H9 (cell line): ENCODE data around the gene C1orf116. TPM values are rescaled to one million over a fixed set of nuclear protein-coding genes. Genes with fewer than 3 reads are reported as not detected.

Experiments
- DNase-seq: peaks from one replicate; pipeline ENCODE4 v3.0.0-alpha.2; 2017
- H2AFZ ChIP-seq: one replicate; pipeline ENCODE4 v1.6.1; 2013; ENCODE audit warnings: mild to moderate bottlenecking, low read length, control low read depth, moderate library complexity
- H2AK5ac ChIP-seq: 2 replicates; pipeline ENCODE4 v1.6.1; 2013; ENCODE audit warnings: low read length, control low read depth, mixed read lengths; ENCODE audit not compliant: insufficient read length
- H2BK120ac ChIP-seq: one replicate; pipeline ENCODE4 v1.6.1; 2013; ENCODE audit warnings: low read depth, mild to moderate bottlenecking, low read length, control low read depth, inconsistent platforms; ENCODE audit not compliant: poor library complexity, severe bottlenecking
- H2BK12ac ChIP-seq: 2 replicates; pipeline ENCODE4 v1.6.1; 2013; ENCODE audit warnings: low read length, control low read depth, mixed read lengths, low read depth; ENCODE audit not compliant: insufficient read length
- H2BK15ac ChIP-seq: 2 replicates; pipeline ENCODE4 v1.6.1; 2013; ENCODE audit warnings: low read depth, low read length, control low read depth
- H2BK20ac ChIP-seq: one replicate; pipeline ENCODE4 v1.6.1; 2013; ENCODE audit warnings: low read depth, mild to moderate bottlenecking, low read length, control low read depth, inconsistent platforms; ENCODE audit not compliant: poor library complexity, severe bottlenecking
- H2BK5ac ChIP-seq: 2 replicates; pipeline ENCODE4 v1.6.1; 2013; ENCODE audit warnings: low read length, control low read depth, mixed read lengths; ENCODE audit not compliant: insufficient read length
- H3K14ac ChIP-seq: 2 replicates; pipeline ENCODE4 v1.6.1; 2013; ENCODE audit warnings: low read length, control low read depth; ENCODE audit not compliant: insufficient read depth
- H3K18ac ChIP-seq: 2 replicates; pipeline ENCODE4 v1.6.1; 2013; ENCODE audit warnings: low read depth, mild to moderate bottlenecking, mixed read lengths, low read length, control low read depth; ENCODE audit not compliant: insufficient read length
- H3K23ac ChIP-seq: 2 replicates; pipeline ENCODE4 v1.6.1; 2013; ENCODE audit warnings: low read length, control low read depth, mixed read lengths, low read depth; ENCODE audit not compliant: insufficient read length
- H3K23me2 ChIP-seq: 2 replicates; pipeline ENCODE4 v1.6.1; 2013; ENCODE audit warnings: low read depth, mild to moderate bottlenecking, mixed read lengths, low read length, control low read depth; ENCODE audit not compliant: insufficient read length, poor library complexity, severe bottlenecking
- H3K27ac ChIP-seq: 2 replicates; pipeline ENCODE4 v1.5.1; 2013; ENCODE audit warnings: low read length, control low read depth, mixed read lengths, low read depth; ENCODE audit not compliant: insufficient read length
- H3K27me3 ChIP-seq: 2 replicates; pipeline ENCODE4 v1.6.1; 2013; ENCODE audit warnings: low read length, control low read depth, inconsistent platforms; ENCODE audit not compliant: insufficient read depth
- H3K4ac ChIP-seq: 2 replicates; pipeline ENCODE4 v1.6.1; 2013; ENCODE audit warnings: low read depth, mild to moderate bottlenecking, control low read depth, inconsistent platforms, low read length, moderate library complexity
- H3K4me1 ChIP-seq: 2 replicates; pipeline ENCODE4 v1.6.1; 2013; ENCODE audit warnings: low read length, control low read depth, inconsistent platforms; ENCODE audit not compliant: insufficient read depth
- H3K4me2 ChIP-seq: 2 replicates; pipeline ENCODE4 v1.6.1; 2013; ENCODE audit warnings: low read length, control low read depth, mixed read lengths; ENCODE audit not compliant: insufficient read length, insufficient read depth
- H3K56ac ChIP-seq: 2 replicates; pipeline ENCODE4 v1.6.1; 2013; ENCODE audit warnings: low read depth, mild to moderate bottlenecking, mixed read lengths, low read length, control low read depth; ENCODE audit not compliant: insufficient read length
- H3K79me1 ChIP-seq: 2 replicates; pipeline ENCODE4 v1.6.1; 2013; ENCODE audit warnings: low read depth, mild to moderate bottlenecking, moderate library complexity, low read length, control low read depth, inconsistent platforms; ENCODE audit not compliant: insufficient read depth, poor library complexity, severe bottlenecking
- H3K79me2 ChIP-seq: 2 replicates; pipeline ENCODE4 v1.6.1; 2013; ENCODE audit warnings: low read length, control low read depth, inconsistent platforms; ENCODE audit not compliant: insufficient read depth
- H3K9ac ChIP-seq: 2 replicates; pipeline ENCODE4 v1.6.1; 2013; ENCODE audit warnings: low read length, control low read depth, mixed read lengths; ENCODE audit not compliant: insufficient read length; ENCODE audit errors: extremely low read depth
- H3K9me3 ChIP-seq: one replicate; pipeline ENCODE4 v1.6.1; 2013; ENCODE audit warnings: low read depth, low read length, inconsistent platforms; ENCODE audit not compliant: control insufficient read depth
- H3T11ph ChIP-seq: one replicate; pipeline ENCODE4 v1.6.1; 2013; ENCODE audit warnings: mild to moderate bottlenecking, low read length, control low read depth, inconsistent platforms
- H4K20me1 ChIP-seq: one replicate; pipeline ENCODE4 v1.6.1; 2013; ENCODE audit not compliant: control insufficient read depth, insufficient read length, insufficient read depth
- H4K5ac ChIP-seq: 2 replicates; pipeline ENCODE4 v1.6.1; 2013; ENCODE audit warnings: low read depth, mild to moderate bottlenecking, mixed read lengths, low read length, control low read depth; ENCODE audit not compliant: insufficient read length
- H4K8ac ChIP-seq: replicated peaks from 2 replicates; pipeline ENCODE4 v1.6.1; 2013; ENCODE audit warnings: low read length, control low read depth, mixed read lengths, low read depth; ENCODE audit not compliant: insufficient read length
- H4K91ac ChIP-seq: 2 replicates; pipeline ENCODE4 v1.6.1; 2013; ENCODE audit warnings: low read depth, mild to moderate bottlenecking, moderate library complexity, mixed read lengths, low read length, control low read depth; ENCODE audit not compliant: insufficient read length
- H3K27ac Mint-ChIP-seq, 3 experiments: 2 replicates in 2 of 3; 3 replicates in 1 of 3; pipeline ENCODE4 v1.8.0; 2020 to 2021; ENCODE audit warnings: mixed read lengths in 3 of 3, mild to moderate bottlenecking in 1 of 3, moderate library complexity in 1 of 3
- H3K27me3 Mint-ChIP-seq: 2 replicates; pipeline ENCODE4 v1.8.0; 2021; ENCODE audit warnings: low read depth, mild to moderate bottlenecking, moderate library complexity, mixed read lengths
- H3K36me3 Mint-ChIP-seq, 3 experiments: 2 replicates in 2 of 3; 3 replicates in 1 of 3; pipeline ENCODE4 v1.8.0; 2020 to 2021; ENCODE audit warnings: low read depth in 3 of 3, mixed read lengths in 3 of 3; ENCODE audit not compliant: insufficient read depth in 1 of 3
- H3K4me1 Mint-ChIP-seq, 2 experiments: 2 replicates each; pipeline ENCODE4 v1.8.0; 2020; ENCODE audit warnings: mixed read lengths in 2 of 2
- H3K4me3 Mint-ChIP-seq, 2 experiments: 2 replicates in 1 of 2; 3 replicates in 1 of 2; pipeline ENCODE4 v1.8.0; 2020 to 2021; ENCODE audit warnings: mild to moderate bottlenecking in 2 of 2, mixed read lengths in 2 of 2, moderate library complexity in 1 of 2
- H3K9me3 Mint-ChIP-seq, 2 experiments: 2 replicates in 1 of 2; 3 replicates in 1 of 2; pipeline ENCODE4 v1.8.0; 2020; ENCODE audit warnings: mild to moderate bottlenecking in 2 of 2, mixed read lengths in 2 of 2, moderate library complexity in 1 of 2
- CTCF ChIP-seq: fragments of 200-600 bp; sonication (generic); conservative IDR thresholded peaks from 3 replicates; pipeline ENCODE4 v1.8.0; 2021; ENCODE audit warnings: antibody characterized with exemption, mild to moderate bottlenecking
- WGBS: extraction: QIAGEN DNeasy Blood & Tissue Kit; methylation state at CpG from one replicate; pipeline ENCODE4 v1.1.7; 2013; ENCODE audit warnings: missing lambda C conversion rate, low lambda C conversion rate, mixed read lengths; ENCODE audit not compliant: insufficient read length; ENCODE audit errors: extremely low coverage; 5-methylcytosine and 5-hydroxymethylcytosine counted together
- total RNA-seq: library from RNA; stranded (reverse); gene quantifications from 2 replicates; pipeline ENCODE4 v1.2.1, GENCODE V29; 2021

The C1orf116 gene
- total RNA-seq, 1 experiment from 2014 or later: 0.48 TPM

DNA sequence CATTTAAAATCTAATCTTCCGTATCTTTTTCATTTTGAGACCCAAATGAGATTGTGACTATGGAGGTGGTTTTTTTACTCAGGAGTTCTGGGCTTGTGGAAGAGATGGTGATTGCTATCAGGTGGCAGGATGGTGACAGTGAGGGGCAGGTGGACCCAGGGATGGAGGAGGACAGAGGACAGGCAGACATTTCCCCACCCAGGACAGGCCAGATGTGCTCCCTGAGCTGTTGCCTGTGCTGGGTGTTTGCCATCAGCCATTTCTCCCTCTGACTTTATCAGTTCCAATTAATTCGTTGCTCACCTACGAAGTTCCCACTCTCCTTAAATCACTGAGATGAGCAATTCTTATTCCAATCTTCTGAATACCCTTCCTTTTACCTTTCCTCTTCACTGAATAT, 26.5 kb downstream of the C1orf116 start:
- Histone ChIP-seq H3K79me1 (no peaks in the 10 kb centered on the region), H3K79me2 (no peaks in the 10 kb centered on the region), H2BK15ac (no peak overlapping the region), H4K20me1 (no peaks in the 10 kb centered on the region), H2BK120ac (no peak overlapping the region), H4K5ac (no peak overlapping the region), H3K4ac (no peak overlapping the region), H4K91ac (no peak overlapping the region), H3T11ph (no peak overlapping the region), H2AFZ (no peak overlapping the region), H3K4me2 (no peak overlapping the region), H4K8ac (no peak overlapping the region), H3K14ac (no peak overlapping the region), H2BK20ac (no peak overlapping the region), H3K9me3 (no peaks in the 10 kb centered on the region), H3K27me3 (no peaks in the 10 kb centered on the region), H3K56ac (no peak overlapping the region), H3K4me1 (no peaks in the 10 kb centered on the region), H3K18ac (no peak overlapping the region), H3K27ac (no peak overlapping the region), H2AK5ac (no peak overlapping the region), H3K23ac (no peak overlapping the region), H2BK5ac (no peak overlapping the region), H3K9ac (no peak overlapping the region), H2BK12ac (no peak overlapping the region), H3K23me2 (no peaks in the 10 kb centered on the region)
- no peak for TF ChIP-seq CTCF
- no peaks in the 10 kb centered on the region for H3K36me3 Mint-ChIP-seq
- DNase-seq: no peak
- no peak overlapping the region for H3K4me3 Mint-ChIP-seq
- peaks cover 8% of the 10 kb centered on the region for H3K27me3 Mint-ChIP-seq
- no CpG with 5 or more reads among the region's 3 CpGs for WGBS
- no peak overlapping the region for H3K27ac Mint-ChIP-seq
- no peaks in the 10 kb centered on the region for H3K9me3 Mint-ChIP-seq
- H3K4me1 Mint-ChIP-seq: peaks cover 24% of the 10 kb centered on the region in 2 experiments
